Karpas-422 (cell line): ENCODE measurements around the gene KCNH1. TPM values are rescaled to one million over a fixed set of nuclear protein-coding genes. Genes with fewer than 3 reads are reported as not detected.

ENCODE experiments used
- DNase-seq: peaks from one replicate; pipeline ENCODE4 v3.0.0-alpha.2; 2015
- H2AFZ ChIP-seq: fragments of 200-600 bp; sonication (generic); 2 replicates; pipeline ENCODE4 v1.6.1; 2014; ENCODE audit warnings: antibody characterized with exemption, low read length, mixed read lengths
- H3K27ac ChIP-seq: fragments of 200-600 bp; sonication (generic); 2 replicates; pipeline ENCODE4 v1.5.1; 2014; ENCODE audit warnings: mild to moderate bottlenecking, low read length, moderate library complexity
- H3K27me3 ChIP-seq: fragments of 200-600 bp; sonication (generic); 2 replicates; pipeline ENCODE4 v1.6.1; 2014; ENCODE audit warnings: low read length, mixed read lengths
- H3K36me3 ChIP-seq: fragments of 200-600 bp; sonication (generic); 2 replicates; pipeline ENCODE4 v1.6.1; 2014; ENCODE audit warnings: low read length, mixed read lengths; ENCODE audit not compliant: insufficient read depth
- H3K4me1 ChIP-seq: fragments of 200-600 bp; sonication (generic); 2 replicates; pipeline ENCODE4 v1.6.1; 2014; ENCODE audit warnings: mild to moderate bottlenecking, low read length, mixed read lengths
- H3K4me2 ChIP-seq: fragments of 200-600 bp; sonication (generic); 2 replicates; pipeline ENCODE4 v1.6.1; 2014; ENCODE audit warnings: low read length, low read depth, mild to moderate bottlenecking; ENCODE audit not compliant: poor library complexity, severe bottlenecking
- H3K4me3 ChIP-seq: fragments of 200-600 bp; sonication (generic); 2 replicates; pipeline ENCODE4 v1.5.1; 2014; ENCODE audit warnings: mild to moderate bottlenecking, antibody characterized with exemption, low read length, mixed read lengths
- H3K79me2 ChIP-seq: fragments of 200-600 bp; sonication (generic); 2 replicates; pipeline ENCODE4 v1.6.1; 2014; ENCODE audit warnings: mild to moderate bottlenecking, low read length, mixed read lengths
- H3K9ac ChIP-seq: fragments of 200-600 bp; sonication (generic); 2 replicates; pipeline ENCODE4 v1.6.0; 2014; ENCODE audit warnings: low read length
- H3K9me2 ChIP-seq: fragments of 200-600 bp; sonication (generic), shearing (Covaris generic); replicated peaks from 2 replicates; pipeline ENCODE4 v1.6.0; 2014; ENCODE audit warnings: mild to moderate bottlenecking, low read length, moderate library complexity; ENCODE audit not compliant: insufficient read depth
- H3K9me3 ChIP-seq: fragments of 300-700, 200-600 bp; sonication (generic); 2 replicates; pipeline ENCODE4 v1.6.1; 2014; ENCODE audit warnings: low read length, mixed read lengths
- H4K20me1 ChIP-seq: fragments of 200-600 bp; sonication (generic); 2 replicates; pipeline ENCODE4 v1.6.1; 2014; ENCODE audit warnings: mild to moderate bottlenecking, antibody characterized with exemption, low read length, low read depth; ENCODE audit not compliant: insufficient read depth
- total RNA-seq: library from RNA; depleted of rRNA; stranded (reverse); fragments of >200 nt; shearing (Covaris generic); gene quantifications from 2 replicates; pipeline ENCODE4 v1.2.3, GENCODE V29; 2014; ENCODE audit warnings: low replicate concordance

Gene KCNH1
- total RNA-seq, 1 experiment from 2014 or later: not detected

DNA sequence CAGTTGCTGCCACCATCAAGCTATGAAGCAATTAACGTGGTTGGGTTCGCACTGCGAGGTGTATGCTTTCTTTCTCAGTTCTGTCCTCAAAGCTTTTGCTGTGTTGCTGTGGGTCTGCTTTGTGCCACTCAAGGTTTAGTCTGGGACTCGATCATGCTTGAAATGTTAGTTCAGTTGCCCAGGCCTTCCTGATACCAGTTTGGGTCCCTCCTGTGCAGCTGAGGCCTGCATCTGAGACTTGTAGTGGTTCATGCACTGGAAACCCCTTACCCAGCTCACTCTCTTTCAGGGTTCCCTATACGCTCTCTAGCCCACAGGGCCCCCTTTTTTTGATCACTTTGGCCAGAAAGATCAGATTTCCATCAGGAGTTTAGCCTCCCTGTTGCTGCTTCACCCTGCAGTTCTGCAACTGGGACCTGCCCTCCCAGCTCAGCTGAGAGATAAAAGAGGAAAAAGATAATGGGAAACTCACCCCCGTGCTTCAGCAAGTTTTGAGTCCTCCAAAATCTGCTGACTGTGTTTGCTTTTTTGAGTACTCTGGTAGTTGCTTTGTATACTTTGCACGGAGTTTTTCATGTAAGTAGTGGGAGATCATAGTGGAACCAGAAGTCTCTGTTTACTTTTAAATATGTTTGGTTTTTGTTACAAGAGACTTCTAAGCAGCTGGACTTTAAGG, 488.2 kb downstream of the KCNH1 start:
- no peaks in the 10 kb centered on the region for H3K9me3 ChIP-seq

DNA sequence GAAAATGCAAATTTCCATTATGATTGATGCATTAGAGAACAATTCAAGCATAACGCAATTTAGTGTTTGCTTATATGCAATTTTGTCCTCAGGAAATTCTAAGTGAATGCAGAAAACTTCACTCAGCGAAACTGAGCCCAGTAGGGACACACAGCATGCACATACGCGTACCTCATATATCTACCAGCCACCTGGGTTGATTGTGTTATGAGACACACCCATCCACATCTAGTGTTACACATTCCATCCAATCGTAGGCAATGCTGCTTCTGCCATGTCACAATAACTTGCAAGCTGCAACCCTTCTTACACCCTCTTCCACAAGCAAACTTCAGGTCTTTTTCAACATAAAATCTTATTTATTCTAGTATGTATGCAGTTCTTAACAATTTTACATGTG, 492.4 kb downstream of the KCNH1 start:
- H3K4me2 ChIP-seq: no peak overlapping the region
- H3K9me3 ChIP-seq: no peaks in the 10 kb centered on the region
- no peak overlapping the region for H3K4me3 ChIP-seq
- no peak for DNase-seq
- H3K27me3 ChIP-seq: no peaks in the 10 kb centered on the region
- no peaks in the 10 kb centered on the region for H3K36me3 ChIP-seq
- no peak overlapping the region for H2AFZ ChIP-seq
- H3K9ac ChIP-seq: no peak overlapping the region
- no peak overlapping the region for H3K27ac ChIP-seq
- H3K9me2 ChIP-seq: no peaks in the 10 kb centered on the region
- H3K4me1 ChIP-seq: no peaks in the 10 kb centered on the region
- no peaks in the 10 kb centered on the region for H4K20me1 ChIP-seq
- no peaks in the 10 kb centered on the region for H3K79me2 ChIP-seq

More for the DNA sequence above, 488.2 kb downstream of the KCNH1 start:
- H3K36me3 ChIP-seq: no peaks in the 10 kb centered on the region
- H3K79me2 ChIP-seq: no peaks in the 10 kb centered on the region
- H2AFZ ChIP-seq: no peak overlapping the region
- no peaks in the 10 kb centered on the region for H3K27me3 ChIP-seq
- no peak overlapping the region for H3K4me2 ChIP-seq
- no peaks in the 10 kb centered on the region for H4K20me1 ChIP-seq
- no peak overlapping the region for H3K4me3 ChIP-seq
- DNase-seq: no peak
- H3K9ac ChIP-seq: no peak overlapping the region
- no peaks in the 10 kb centered on the region for H3K9me2 ChIP-seq
- peaks cover 10% of the 10 kb centered on the region for H3K4me1 ChIP-seq
- no peak overlapping the region for H3K27ac ChIP-seq

DNA sequence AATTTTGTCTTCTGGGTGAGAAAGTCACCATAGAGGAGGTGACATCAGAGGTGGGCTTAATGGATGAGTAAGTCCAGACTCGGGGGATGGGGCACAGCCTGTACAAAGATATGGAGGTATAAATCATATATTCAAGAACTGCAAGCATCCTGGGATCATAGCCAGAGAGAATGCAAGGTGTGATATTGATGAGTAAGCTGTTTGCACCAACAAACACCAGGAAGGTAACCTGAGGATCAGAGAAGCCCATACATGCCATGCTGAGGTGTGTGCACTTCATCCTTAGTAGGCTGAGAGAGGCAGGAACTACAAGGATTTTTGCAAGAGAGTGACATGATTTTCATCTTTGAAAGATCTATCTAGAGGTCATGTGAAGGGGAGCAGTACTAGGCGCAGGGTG, 498.8 kb downstream of the KCNH1 start:
- no peak overlapping the region for H2AFZ ChIP-seq
- no peaks in the 10 kb centered on the region for H3K79me2 ChIP-seq
- H3K4me2 ChIP-seq: no peak overlapping the region
- no peak overlapping the region for H3K9ac ChIP-seq
- DNase-seq: no peak
- H3K9me2 ChIP-seq: no peaks in the 10 kb centered on the region
- H3K36me3 ChIP-seq: no peaks in the 10 kb centered on the region
- no peaks in the 10 kb centered on the region for H3K27me3 ChIP-seq
- no peak overlapping the region for H3K27ac ChIP-seq
- no peaks in the 10 kb centered on the region for H4K20me1 ChIP-seq
- no peak overlapping the region for H3K4me3 ChIP-seq
- H3K4me1 ChIP-seq: no peaks in the 10 kb centered on the region
- H3K9me3 ChIP-seq: no peaks in the 10 kb centered on the region

DNA sequence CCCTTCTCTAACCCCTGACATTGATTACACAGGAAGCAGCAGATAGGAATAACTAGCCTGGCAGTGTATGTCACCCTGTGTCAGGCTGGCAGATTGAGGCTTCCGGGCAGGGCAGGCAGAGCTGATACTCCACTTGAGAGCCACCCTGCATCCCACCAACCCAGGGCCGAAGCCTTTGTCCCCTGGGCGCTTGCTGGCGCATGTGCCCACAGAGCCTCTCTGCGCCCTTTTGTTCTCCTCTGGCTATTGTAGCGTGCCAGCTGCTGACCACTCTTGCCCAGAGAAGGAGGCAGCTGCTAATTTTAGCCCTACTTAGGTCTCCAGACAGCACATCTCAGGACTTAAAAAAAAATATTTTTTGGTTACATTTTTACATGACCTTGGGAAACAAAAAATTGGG, 500.3 kb downstream of the KCNH1 start:
- Histone ChIP-seq H3K79me2 (no peaks in the 10 kb centered on the region), H3K9me2 (no peaks in the 10 kb centered on the region)
- DNase-seq: no peak

DNA sequence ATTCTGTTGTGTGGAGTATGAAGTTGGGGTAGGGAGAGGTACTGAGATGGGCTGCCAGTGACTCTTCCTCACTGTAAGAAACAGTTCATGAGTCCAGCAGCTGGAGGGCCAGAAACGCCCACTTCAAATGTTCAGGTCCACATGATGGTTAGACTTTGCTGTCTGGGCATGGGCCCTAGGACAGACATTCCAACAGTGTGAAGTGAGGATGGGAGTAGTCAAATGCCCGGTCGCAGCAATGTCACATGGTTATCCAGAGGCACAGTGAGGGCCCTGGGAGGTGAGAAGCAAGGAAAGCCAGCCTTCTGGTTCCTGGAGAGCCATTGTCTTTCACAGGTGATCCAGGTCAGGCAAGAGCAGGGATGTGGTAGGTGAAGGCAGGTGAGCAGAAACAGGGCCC, 500.8 kb downstream of the KCNH1 start:
- no peak for DNase-seq
- H3K9me3 ChIP-seq: no peaks in the 10 kb centered on the region
- H3K27me3 ChIP-seq: no peaks in the 10 kb centered on the region
- H2AFZ ChIP-seq: no peak overlapping the region
- no peaks in the 10 kb centered on the region for H3K79me2 ChIP-seq
- no peaks in the 10 kb centered on the region for H3K36me3 ChIP-seq
- H3K27ac ChIP-seq: no peak overlapping the region
- no peak overlapping the region for H3K4me2 ChIP-seq
- no peak overlapping the region for H3K4me3 ChIP-seq
- H4K20me1 ChIP-seq: no peaks in the 10 kb centered on the region
- no peak overlapping the region for H3K9ac ChIP-seq
- H3K4me1 ChIP-seq: no peaks in the 10 kb centered on the region
- H3K9me2 ChIP-seq: no peaks in the 10 kb centered on the region

More for the DNA sequence above, 500.3 kb downstream of the KCNH1 start:
- no peak overlapping the region for H2AFZ ChIP-seq
- H3K4me2 ChIP-seq: no peak overlapping the region
- no peaks in the 10 kb centered on the region for H3K36me3 ChIP-seq
- H3K27ac ChIP-seq: no peak overlapping the region
- no peaks in the 10 kb centered on the region for H3K9me3 ChIP-seq
- no peaks in the 10 kb centered on the region for H3K4me1 ChIP-seq
- H3K4me3 ChIP-seq: no peak overlapping the region
- H3K9ac ChIP-seq: no peak overlapping the region
- H3K27me3 ChIP-seq: no peaks in the 10 kb centered on the region
- no peaks in the 10 kb centered on the region for H4K20me1 ChIP-seq

DNA sequence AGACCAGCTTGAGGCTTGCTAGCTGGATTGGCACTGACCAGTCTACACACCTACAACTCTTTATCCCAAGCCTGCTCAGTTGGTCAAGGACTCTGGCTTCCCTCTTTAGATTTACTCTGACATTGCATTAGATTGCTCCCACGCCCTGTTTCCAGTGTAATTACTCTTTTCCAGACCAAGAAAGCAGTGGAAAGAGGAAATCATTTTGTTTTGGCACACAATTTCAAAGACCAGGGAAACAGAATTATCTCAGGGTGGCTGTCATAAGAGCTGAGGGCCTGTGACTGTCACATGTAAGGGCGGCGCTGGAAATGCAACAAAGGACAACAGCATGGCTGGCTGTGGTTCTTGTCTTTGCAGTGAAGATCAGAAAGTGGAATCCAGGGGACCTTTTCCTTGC, 502.5 kb downstream of the KCNH1 start:
- H3K9ac ChIP-seq: no peak overlapping the region
- no peak overlapping the region for H3K27ac ChIP-seq
- no peaks in the 10 kb centered on the region for H3K9me2 ChIP-seq

DNA sequence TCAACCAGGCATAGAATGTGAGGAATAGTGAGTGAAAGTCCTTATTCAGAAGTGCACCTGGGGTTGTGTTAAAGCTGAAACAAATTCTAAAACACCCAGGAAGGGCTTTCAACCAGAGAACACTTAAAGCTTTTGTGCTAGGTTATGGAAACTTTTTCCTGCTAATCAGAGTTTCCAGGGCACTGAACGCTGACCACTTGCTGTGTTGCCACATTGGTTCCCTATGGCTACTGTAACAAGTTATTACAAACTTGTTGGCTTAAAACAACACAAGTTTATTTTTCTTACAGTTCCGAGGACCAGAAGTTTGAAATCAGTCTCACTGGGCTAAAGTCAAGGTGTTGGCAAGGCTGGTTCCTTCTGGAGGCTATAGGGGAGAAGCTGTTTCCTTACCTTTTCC, 504.7 kb downstream of the KCNH1 start:
- Histone ChIP-seq H3K27me3 (no peaks in the 10 kb centered on the region), H3K4me2 (no peak overlapping the region), H3K9me2 (no peaks in the 10 kb centered on the region), H3K36me3 (no peaks in the 10 kb centered on the region), H2AFZ (no peak overlapping the region), H3K79me2 (no peaks in the 10 kb centered on the region), H4K20me1 (no peaks in the 10 kb centered on the region), H3K4me3 (no peak overlapping the region), H3K9ac (no peak overlapping the region), H3K4me1 (peaks cover 24% of the 10 kb centered on the region), H3K9me3 (no peaks in the 10 kb centered on the region), H3K27ac (no peak overlapping the region)
- DNase-seq: no peak

More for the DNA sequence above, 502.5 kb downstream of the KCNH1 start:
- H3K4me1 ChIP-seq: peaks cover 7% of the 10 kb centered on the region
- H3K4me2 ChIP-seq: no peak overlapping the region
- DNase-seq: no peak
- H3K36me3 ChIP-seq: no peaks in the 10 kb centered on the region
- H4K20me1 ChIP-seq: no peaks in the 10 kb centered on the region
- H3K9me3 ChIP-seq: no peaks in the 10 kb centered on the region
- H3K27me3 ChIP-seq: no peaks in the 10 kb centered on the region
- no peaks in the 10 kb centered on the region for H3K79me2 ChIP-seq
- no peak overlapping the region for H2AFZ ChIP-seq
- H3K4me3 ChIP-seq: no peak overlapping the region

DNA sequence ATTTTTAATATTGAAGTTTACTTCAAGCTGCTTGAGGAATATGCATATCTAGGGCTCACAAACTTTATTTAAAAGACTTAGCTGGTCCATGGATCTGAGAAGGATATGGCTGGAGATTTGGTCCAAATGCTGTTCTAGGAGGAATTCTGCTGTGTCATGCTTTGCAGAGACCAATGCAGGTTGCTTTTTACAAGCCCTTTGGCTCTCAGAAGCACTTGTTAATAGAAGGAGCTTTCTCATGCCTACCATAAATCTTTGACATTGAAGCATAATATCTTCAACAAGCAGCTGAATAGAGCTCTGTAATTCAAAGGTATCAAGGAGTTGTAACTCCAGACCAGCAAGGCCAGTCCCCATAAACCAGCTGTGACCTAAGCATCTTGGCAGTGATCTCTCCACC, 506.2 kb downstream of the KCNH1 start:
- no peak for DNase-seq
- no peaks in the 10 kb centered on the region for H3K27me3 ChIP-seq
- H3K9me2 ChIP-seq: no peaks in the 10 kb centered on the region
- H3K4me2 ChIP-seq: no peak overlapping the region
- H3K9ac ChIP-seq: no peak overlapping the region
- H3K79me2 ChIP-seq: no peaks in the 10 kb centered on the region
- no peak overlapping the region for H3K4me3 ChIP-seq
- H4K20me1 ChIP-seq: no peaks in the 10 kb centered on the region
- no peak overlapping the region for H2AFZ ChIP-seq
- H3K4me1 ChIP-seq: peaks cover 24% of the 10 kb centered on the region
- no peaks in the 10 kb centered on the region for H3K36me3 ChIP-seq
- H3K9me3 ChIP-seq: no peaks in the 10 kb centered on the region
- H3K27ac ChIP-seq: no peak overlapping the region
